Stimulated activated naive CD8-positive, alpha-beta T cell treated with anti-CD3 and anti-CD28 coated beads, Interleukin-15, Interleukin-2, amounts not matched to agents 100 ng/mL and 50 ng/mL, for 24 hours (primary cell): ENCODE results near the gene CCDC159.
"Not testable (repeated sequence)": the region's sequence is repeated elsewhere in the genome, so short reads cannot be mapped to it uniquely, and the experiment has no call there.

Source experiments
- H3K27ac Mint-ChIP-seq: one replicate; pipeline ENCODE4 v1.8.0; 2021; ENCODE audit warnings: mild to moderate bottlenecking, mixed read lengths
- H3K27me3 Mint-ChIP-seq: one replicate; pipeline ENCODE4 v1.8.0; 2021; ENCODE audit warnings: mixed read lengths
- H3K36me3 Mint-ChIP-seq: one replicate; pipeline ENCODE4 v1.8.0; 2021; ENCODE audit warnings: low read depth, mixed read lengths
- H3K4me1 Mint-ChIP-seq: one replicate; pipeline ENCODE4 v1.8.0; 2021; ENCODE audit warnings: low read depth, mixed read lengths
- H3K4me3 Mint-ChIP-seq: one replicate; pipeline ENCODE4 v1.8.0; 2021; ENCODE audit warnings: mild to moderate bottlenecking, mixed read lengths
- H3K9me3 Mint-ChIP-seq: one replicate; pipeline ENCODE4 v1.8.0; 2021; ENCODE audit warnings: mixed read lengths

Gene CCDC159

DNA sequence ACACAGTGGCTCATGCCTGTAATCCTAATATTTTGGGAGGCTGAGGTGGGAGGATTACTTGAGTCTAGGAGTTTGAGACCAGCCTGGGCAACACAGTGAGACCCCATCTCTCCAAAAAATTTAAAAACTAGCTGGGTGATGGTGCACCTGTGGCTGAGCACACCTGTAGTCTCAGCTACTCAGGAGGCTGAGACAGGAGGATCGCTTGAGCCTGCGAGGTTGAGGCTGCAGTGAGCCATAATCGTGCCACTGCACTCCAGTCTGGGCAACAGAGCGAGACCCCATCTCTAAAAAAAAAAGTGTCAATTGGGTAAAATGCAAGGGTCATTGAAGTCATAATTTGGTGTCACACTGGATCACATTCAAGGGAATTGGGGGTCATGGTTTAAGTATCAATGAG lies 7.8 kb downstream of the CCDC159 start:
- H3K36me3 Mint-ChIP-seq, H3K27ac Mint-ChIP-seq, H3K27me3 Mint-ChIP-seq, H3K4me1 Mint-ChIP-seq, H3K9me3 Mint-ChIP-seq, H3K4me3 Mint-ChIP-seq: not testable (repeated sequence)

GRCh38 chr19:11355160-11356073 lies 9.1 kb downstream of the CCDC159 start, which contains the start of gene PLPPR2:
Gene PLPPR2 (plus strand): TSS chr19:11355432. CDS start chr19:11357674, 2,242 bp downstream.
- peaks cover 9% of the 10 kb centered on the region for H3K4me1 Mint-ChIP-seq
- no peak within 1 kb of the TSS for H3K27ac Mint-ChIP-seq
- peak within 1 kb of the TSS; percentile 64 for H3K4me3 Mint-ChIP-seq
- H3K27me3 Mint-ChIP-seq = peaks cover 10% of the 10 kb centered on the region
- H3K36me3 Mint-ChIP-seq = no peaks in the 10 kb centered on the region
- H3K9me3 Mint-ChIP-seq = no peaks in the 10 kb centered on the region

- no peaks in the 10 kb centered on the region for H3K9me3 Mint-ChIP-seq
- H3K27ac Mint-ChIP-seq = no peak overlapping the region
- peaks cover 9% of the 10 kb centered on the region for H3K4me1 Mint-ChIP-seq
- H3K4me3 Mint-ChIP-seq = peak overlapping the region; percentile 64
- no peaks in the 10 kb centered on the region for H3K36me3 Mint-ChIP-seq
- H3K27me3 Mint-ChIP-seq = peaks cover 10% of the 10 kb centered on the region
Observed at GRCh38 chr19:11356074-11356397, 9.7 kb downstream of the CCDC159 start.

DNA sequence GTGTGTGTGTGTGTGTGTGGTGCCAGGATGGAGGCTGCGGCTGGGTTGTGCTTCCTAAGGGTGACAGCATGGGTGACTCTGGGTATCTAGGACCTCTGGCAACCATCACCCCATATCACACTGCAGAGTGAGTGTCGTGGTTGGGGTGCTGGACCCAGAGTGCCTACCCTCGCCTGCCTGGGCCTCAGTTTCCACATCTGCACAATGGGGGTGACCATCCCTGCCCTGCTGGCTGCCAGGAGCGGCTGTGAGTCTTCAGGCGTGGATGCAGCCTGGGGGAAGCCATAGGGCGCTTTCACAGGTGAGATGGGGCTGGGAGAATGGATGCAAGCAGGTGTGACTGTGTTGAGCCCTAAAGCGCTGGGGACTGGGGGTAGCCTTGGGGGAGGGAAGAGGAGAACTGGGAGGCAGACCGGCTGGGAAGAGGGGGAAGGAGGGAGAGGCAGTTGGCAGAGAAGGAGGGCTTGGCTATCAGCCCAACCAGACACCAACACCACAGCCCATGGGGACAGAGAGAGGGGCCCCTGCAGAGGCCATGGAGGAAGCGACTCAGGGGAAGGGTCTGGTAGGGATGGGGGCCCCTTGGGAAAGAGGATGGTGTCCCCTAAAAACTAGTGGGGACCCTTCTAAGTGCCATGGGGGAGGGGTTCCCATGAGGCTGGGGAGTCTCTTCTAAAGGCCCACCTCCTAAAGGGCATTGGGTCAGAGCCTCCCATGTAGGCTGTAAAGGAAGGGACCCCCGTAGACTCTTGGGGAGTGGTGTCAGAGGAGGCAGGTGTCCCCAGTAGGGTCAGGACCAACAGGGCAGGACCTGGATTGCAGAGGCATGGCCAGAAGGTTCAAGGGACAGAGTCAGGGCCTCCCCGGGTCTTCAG lies 10.6 kb downstream of the CCDC159 start:
- Mint-ChIP-seq H3K36me3 (no peaks in the 10 kb centered on the region), H3K9me3 (no peaks in the 10 kb centered on the region), H3K27ac (no peak overlapping the region), H3K27me3 (peaks cover 10% of the 10 kb centered on the region), H3K4me3 (no peak overlapping the region), H3K4me1 (peaks cover 9% of the 10 kb centered on the region)

DNA sequence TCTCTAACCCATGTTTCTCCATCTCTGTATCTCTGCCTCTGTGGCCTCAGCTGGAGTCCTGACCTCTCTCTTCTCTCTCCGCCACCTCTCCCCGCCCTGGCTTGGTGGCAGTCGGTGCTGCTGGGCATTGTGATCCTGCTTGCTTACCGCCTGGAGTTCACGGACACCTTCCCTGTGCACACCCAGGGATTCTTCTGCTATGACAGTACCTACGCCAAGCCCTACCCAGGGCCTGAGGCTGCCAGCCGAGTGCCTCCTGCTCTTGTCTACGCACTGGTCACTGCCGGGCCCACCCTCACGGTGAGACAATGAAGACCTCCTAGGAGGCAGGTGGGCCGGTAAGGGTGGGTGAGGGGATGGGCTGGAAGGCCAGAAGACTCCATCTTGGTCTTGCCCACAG lies 13.1 kb downstream of the CCDC159 start:
- peaks cover 10% of the 10 kb centered on the region for H3K27me3 Mint-ChIP-seq
- no peaks in the 10 kb centered on the region for H3K36me3 Mint-ChIP-seq
- H3K4me1 Mint-ChIP-seq = peaks cover 9% of the 10 kb centered on the region
- no peaks in the 10 kb centered on the region for H3K9me3 Mint-ChIP-seq
- no peak overlapping the region for H3K4me3 Mint-ChIP-seq
- H3K27ac Mint-ChIP-seq = no peak overlapping the region

DNA sequence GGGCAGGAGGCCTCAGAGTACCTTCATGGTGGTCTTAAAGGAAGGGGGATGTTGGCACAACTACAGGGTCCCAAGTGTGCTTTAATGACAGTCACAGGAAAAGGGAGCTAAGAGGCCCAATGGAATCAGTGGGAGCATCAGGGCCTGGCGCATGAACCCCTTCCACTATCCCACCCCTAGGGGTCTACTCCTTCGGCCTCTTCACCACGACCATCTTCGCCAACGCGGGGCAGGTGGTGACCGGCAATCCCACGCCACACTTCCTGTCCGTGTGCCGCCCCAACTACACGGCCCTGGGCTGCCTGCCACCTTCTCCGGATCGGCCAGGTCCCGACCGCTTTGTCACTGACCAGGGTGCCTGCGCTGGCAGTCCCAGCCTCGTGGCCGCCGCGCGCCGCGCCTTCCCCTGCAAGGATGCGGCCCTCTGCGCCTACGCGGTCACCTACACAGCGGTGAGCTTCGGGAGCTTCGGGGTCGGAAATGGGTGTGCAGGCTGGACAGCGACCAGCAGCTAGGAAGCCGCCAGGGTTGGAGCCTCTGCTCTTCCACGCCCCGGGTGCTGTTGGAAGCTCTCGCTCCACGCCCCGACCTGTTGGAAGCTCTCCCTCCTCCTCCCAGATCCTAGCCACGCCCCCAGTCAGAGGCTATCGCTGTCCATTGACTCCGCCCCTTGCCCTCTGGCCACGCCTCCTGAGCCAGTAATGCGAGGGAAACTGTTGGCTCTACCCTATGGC lies 14.9 kb downstream of the CCDC159 start:
- no peaks in the 10 kb centered on the region for H3K9me3 Mint-ChIP-seq
- H3K4me3 Mint-ChIP-seq = no peak overlapping the region
- peaks cover 1% of the 10 kb centered on the region for H3K4me1 Mint-ChIP-seq
- peaks cover 4% of the 10 kb centered on the region for H3K36me3 Mint-ChIP-seq
- H3K27me3 Mint-ChIP-seq = peaks cover 4% of the 10 kb centered on the region
- no peak overlapping the region for H3K27ac Mint-ChIP-seq

- no peaks in the 10 kb centered on the region for H3K4me1 Mint-ChIP-seq
- no peak overlapping the region for H3K27ac Mint-ChIP-seq
- H3K9me3 Mint-ChIP-seq = no peaks in the 10 kb centered on the region
- no peak overlapping the region for H3K4me3 Mint-ChIP-seq
- peaks cover 4% of the 10 kb centered on the region for H3K36me3 Mint-ChIP-seq
- no peaks in the 10 kb centered on the region for H3K27me3 Mint-ChIP-seq
Observed at GRCh38 chr19:11361771-11362731, 15.7 kb downstream of the CCDC159 start.

- Mint-ChIP-seq H3K9me3 (no peaks in the 10 kb centered on the region), H3K27ac (no peak overlapping the region), H3K36me3 (peaks cover 4% of the 10 kb centered on the region), H3K4me3 (no peak overlapping the region), H3K27me3 (no peaks in the 10 kb centered on the region), H3K4me1 (no peaks in the 10 kb centered on the region)
Observed at GRCh38 chr19:11363881-11364280, 17.6 kb downstream of the CCDC159 start.

DNA sequence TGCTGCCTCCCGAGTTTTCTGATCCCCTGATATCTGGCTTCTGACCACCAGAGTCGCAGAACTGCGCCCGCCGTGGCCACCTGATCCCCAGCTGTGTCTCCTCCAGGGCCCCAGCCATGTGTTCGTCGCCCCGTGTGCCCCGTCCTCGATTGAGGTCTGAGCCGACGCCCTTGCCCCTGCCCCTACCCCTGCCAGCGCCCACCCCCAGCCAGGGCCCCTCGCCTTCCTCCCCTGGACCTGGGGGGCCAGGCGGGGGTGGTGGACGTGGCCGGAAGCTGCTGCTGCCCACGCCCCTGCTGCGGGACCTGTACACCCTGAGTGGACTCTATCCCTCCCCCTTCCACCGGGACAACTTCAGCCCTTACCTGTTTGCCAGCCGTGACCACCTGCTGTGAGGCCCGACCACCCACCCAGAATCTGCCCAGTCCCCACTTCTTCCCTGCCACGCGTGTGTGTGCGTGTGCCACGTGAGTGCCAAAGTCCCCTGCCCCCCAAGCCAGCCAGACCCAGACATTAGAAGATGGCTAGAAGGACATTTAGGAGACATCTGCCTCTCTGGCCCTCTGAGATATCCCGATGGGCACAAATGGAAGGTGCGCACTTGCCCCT lies 18.1 kb downstream of the CCDC159 start:
- H3K36me3 Mint-ChIP-seq = peaks cover 8% of the 10 kb centered on the region
- no peak overlapping the region for H3K4me3 Mint-ChIP-seq
- no peak overlapping the region for H3K27ac Mint-ChIP-seq
- no peaks in the 10 kb centered on the region for H3K9me3 Mint-ChIP-seq
- H3K4me1 Mint-ChIP-seq = no peaks in the 10 kb centered on the region
- H3K27me3 Mint-ChIP-seq = no peaks in the 10 kb centered on the region

DNA sequence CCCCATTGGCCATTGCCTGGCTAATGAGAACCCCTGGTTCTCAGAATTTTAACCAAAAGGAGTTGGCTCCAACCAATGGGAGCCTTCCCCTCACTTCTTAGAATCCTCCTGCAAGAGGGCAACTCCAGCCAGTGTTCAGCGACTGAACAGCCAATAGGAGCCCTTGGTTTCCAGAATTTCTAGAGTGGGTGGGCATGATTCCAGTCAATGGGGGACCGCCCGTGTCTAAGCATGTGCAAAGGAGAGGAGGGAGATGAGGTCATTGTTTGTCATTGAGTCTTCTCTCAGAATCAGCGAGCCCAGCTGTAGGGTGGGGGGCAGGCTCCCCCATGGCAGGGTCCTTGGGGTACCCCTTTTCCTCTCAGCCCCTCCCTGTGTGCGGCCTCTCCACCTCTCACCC lies 18.6 kb downstream of the CCDC159 start:
- no peaks in the 10 kb centered on the region for H3K27me3 Mint-ChIP-seq
- H3K4me3 Mint-ChIP-seq = no peak overlapping the region
- no peaks in the 10 kb centered on the region for H3K9me3 Mint-ChIP-seq
- no peaks in the 10 kb centered on the region for H3K4me1 Mint-ChIP-seq
- no peak overlapping the region for H3K27ac Mint-ChIP-seq
- H3K36me3 Mint-ChIP-seq = peaks cover 12% of the 10 kb centered on the region

DNA sequence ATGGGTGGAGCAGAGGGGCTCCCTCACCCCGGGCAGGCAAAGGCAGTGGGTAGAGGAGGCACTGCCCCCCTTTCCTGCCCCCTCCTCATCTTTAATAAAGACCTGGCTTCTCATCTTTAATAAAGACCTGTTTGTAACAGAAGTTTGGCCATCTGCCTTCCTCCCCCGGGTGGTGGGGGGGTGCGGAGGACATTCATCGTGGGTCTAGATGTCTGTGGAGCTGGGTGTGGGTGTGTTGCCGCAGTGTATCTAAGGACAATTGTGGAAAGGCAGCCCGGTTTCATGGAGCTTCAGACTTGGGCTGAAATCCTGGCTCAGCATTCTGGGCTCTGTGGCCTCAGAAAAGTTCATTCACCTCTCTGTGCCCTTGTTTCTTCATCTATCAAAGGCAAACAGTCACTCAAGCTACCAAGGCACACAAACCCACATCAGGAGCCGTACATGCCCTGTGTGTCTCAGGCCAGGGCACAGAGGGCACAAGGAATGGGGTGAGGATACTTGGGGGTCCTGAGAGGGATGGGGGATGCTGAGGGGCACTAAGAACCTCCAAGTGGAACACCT lies 19.3 kb downstream of the CCDC159 start:
- Mint-ChIP-seq H3K4me3 (no peak overlapping the region), H3K27me3 (no peaks in the 10 kb centered on the region), H3K36me3 (peaks cover 13% of the 10 kb centered on the region), H3K27ac (no peak overlapping the region), H3K4me1 (no peaks in the 10 kb centered on the region), H3K9me3 (no peaks in the 10 kb centered on the region)

DNA sequence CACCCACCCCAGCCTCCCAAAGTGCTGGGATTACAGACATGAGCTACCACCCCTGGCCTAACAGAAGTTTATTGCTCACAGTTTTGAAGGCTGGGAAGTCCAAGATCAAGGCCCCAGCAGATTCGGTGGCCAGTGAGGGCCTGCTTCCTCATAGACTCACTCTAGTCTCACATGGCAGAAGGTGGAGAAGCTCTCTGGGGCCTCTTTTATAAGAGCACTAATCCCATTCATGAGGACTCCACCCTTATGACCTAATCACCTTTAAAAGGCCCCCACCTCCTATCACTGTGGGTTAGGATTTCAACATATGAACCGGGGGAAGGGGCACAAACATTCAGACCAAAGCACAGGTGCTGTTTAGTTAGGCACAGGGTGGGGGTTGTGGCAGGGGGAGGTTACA lies 21.2 kb downstream of the CCDC159 start:
- no peak overlapping the region for H3K27ac Mint-ChIP-seq
- H3K27me3 Mint-ChIP-seq = no peaks in the 10 kb centered on the region
- no peaks in the 10 kb centered on the region for H3K9me3 Mint-ChIP-seq
- H3K4me3 Mint-ChIP-seq = no peak overlapping the region
- H3K36me3 Mint-ChIP-seq = peaks cover 17% of the 10 kb centered on the region
- no peaks in the 10 kb centered on the region for H3K4me1 Mint-ChIP-seq

GRCh38 chr19:11370744-11371143 lies 24.4 kb downstream of the CCDC159 start:
- Mint-ChIP-seq H3K27ac (no peak overlapping the region), H3K4me1 (peaks cover 8% of the 10 kb centered on the region), H3K36me3 (peaks cover 14% of the 10 kb centered on the region), H3K9me3 (no peaks in the 10 kb centered on the region), H3K4me3 (no peak overlapping the region), H3K27me3 (no peaks in the 10 kb centered on the region)
